Lower leg skin (tissue), 3 donors: ENCODE data around the gene PGRMC1.

Experiments
- CTCF ChIP-seq, 3 donors: fragments of 450-650 bp; IDR thresholded peaks; one replicate each; pipeline ENCODE4 v1.5.1; 2016; ENCODE audit warnings: antibody characterized with exemption in 3 of 3, mild to moderate bottlenecking in 3 of 3, moderate library complexity in 2 of 3
- POLR2A ChIP-seq, 2 donors: fragments of 450-650 bp; IDR thresholded peaks; one replicate each; pipeline ENCODE4 v1.6.1; 2016 to 2017; ENCODE audit warnings: antibody characterized with exemption in 2 of 2, mild to moderate bottlenecking in 1 of 2, moderate library complexity in 1 of 2

- TF ChIP-seq CTCF (IDR thresholded peaks at IDR 0.05) = no peak
- no peak for TF ChIP-seq POLR2A (IDR thresholded peaks at IDR 0.05)
Observed at GRCh38 chrX:119251386-119251785, 15.3 kb downstream of the PGRMC1 start.
